ENCODE measurements around the gene HOXC12. TPM values are rescaled to one million over a fixed set of nuclear protein-coding genes. Genes with fewer than 3 reads are reported as not detected.

Gene HOXC12
- total RNA-seq, 4 donors from 2014 or later = 0.22 to 1.4 TPM; not detected in 2

DNA sequence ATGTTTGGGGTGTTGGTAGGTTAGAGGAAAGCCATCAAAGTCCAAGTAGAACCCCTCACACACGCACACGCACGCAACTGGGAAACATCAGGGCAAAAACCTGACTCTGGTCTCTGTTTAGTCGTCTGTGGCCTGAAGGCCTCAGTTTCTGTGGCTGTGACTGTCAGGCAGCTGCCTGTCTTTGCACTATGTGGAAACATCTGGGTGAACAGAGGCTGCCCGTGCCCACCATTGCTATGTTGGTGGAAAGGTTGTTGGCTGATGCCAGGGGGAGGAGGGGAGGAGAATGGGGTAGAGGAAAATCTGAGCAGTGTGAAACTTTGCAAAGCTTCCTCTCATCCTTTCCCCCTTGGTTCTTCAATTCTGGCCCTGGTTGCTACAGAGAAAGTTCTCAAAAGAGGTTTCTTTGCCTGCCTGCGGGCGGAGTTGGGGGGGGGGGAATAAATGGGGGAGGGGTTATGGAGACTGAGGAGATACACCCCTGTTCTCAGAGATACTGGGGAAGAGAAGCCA, 37.7 kb downstream of the HOXC12 start:
- DNase-seq (ENCODE audit: low spot score in 2 of 2) = no peak
- TF ChIP-seq CTCF (IDR thresholded peaks at IDR 0.05) (no peak), EP300 (IDR thresholded peaks at IDR 0.05) (no peak), POLR2A (IDR thresholded peaks at IDR 0.05) (no peak)
- Histone ChIP-seq H3K4me1 (peaks cover 0 to 55% (median 18%) of the 10 kb centered on the region in 4 donors), H3K36me3 (no peaks in the 10 kb centered on the region), H3K27me3 (peaks cover 0 to 93% of the 10 kb centered on the region in 2 donors), H3K4me3 (no peak overlapping the region), H3K9me3 (no peaks in the 10 kb centered on the region), H3K27ac (peak overlapping the region in 1 of 4 donors; percentile 5)
- WGBS, 2 donors = 63 to 75% methylated on average over 7 of the region's 7 CpGs

GRCh38 chr12:53993162-53994008, 38.7 kb downstream of the HOXC12 start:
- Histone ChIP-seq H3K36me3 (no peaks in the 10 kb centered on the region), H3K9me3 (no peaks in the 10 kb centered on the region), H3K4me1 (peaks cover 0 to 63% (median 18%) of the 10 kb centered on the region in 4 donors), H3K27ac (peak overlapping the region in 3 of 4 donors; percentile 86 to 99 (median 99)), H3K4me3 (peak overlapping the region in 2 of 4 donors; percentile 57 to 59), H3K27me3 (peaks cover 0 to 94% of the 10 kb centered on the region in 2 donors)
- TF ChIP-seq POLR2A (IDR thresholded peaks at IDR 0.05) = no peak
- TF ChIP-seq EP300 (IDR thresholded peaks at IDR 0.05) = no peak
- TF ChIP-seq CTCF (IDR thresholded peaks at IDR 0.05) = no peak
- 68 to 80% methylated on average over 18 of the region's 18 CpGs for WGBS, 2 donors
- DNase-seq (ENCODE audit: low spot score in 2 of 2) = no peak

DNA sequence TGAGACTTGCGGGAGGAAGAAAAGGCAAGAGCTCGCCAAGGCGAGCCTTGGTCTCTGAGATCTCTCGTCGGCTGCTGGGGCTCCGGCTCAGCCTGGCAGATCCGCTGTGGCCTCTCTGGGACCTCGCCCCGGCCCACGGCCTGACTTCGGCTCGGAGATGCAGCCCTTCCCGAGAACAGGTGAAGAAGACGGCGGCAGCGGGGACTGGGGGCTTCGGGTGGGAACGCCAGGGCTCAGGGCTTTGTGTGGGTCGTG, 39.2 kb downstream of the HOXC12 start:
- H3K9me3 ChIP-seq = no peaks in the 10 kb centered on the region
- H3K27ac ChIP-seq = peak overlapping the region; percentile 80 to 99 (median 92)
- no peak for DNase-seq (ENCODE audit: low spot score in 2 of 2)
- WGBS, 2 donors = 37 to 55% methylated on average over 14 to 19 of the region's 19 CpGs
- H3K4me3 ChIP-seq = peak overlapping the region; percentile 38 to 59 (median 55)
- peaks cover 0 to 93% of the 10 kb centered on the region in 2 donors for H3K27me3 ChIP-seq
- no peaks in the 10 kb centered on the region for H3K36me3 ChIP-seq
- peaks cover 0 to 63% (median 17%) of the 10 kb centered on the region in 4 donors for H3K4me1 ChIP-seq
- TF ChIP-seq EP300 (IDR thresholded peaks at IDR 0.05) = no peak
- no peak for TF ChIP-seq POLR2A (IDR thresholded peaks at IDR 0.05)
- no peak for TF ChIP-seq CTCF (IDR thresholded peaks at IDR 0.05)

DNA sequence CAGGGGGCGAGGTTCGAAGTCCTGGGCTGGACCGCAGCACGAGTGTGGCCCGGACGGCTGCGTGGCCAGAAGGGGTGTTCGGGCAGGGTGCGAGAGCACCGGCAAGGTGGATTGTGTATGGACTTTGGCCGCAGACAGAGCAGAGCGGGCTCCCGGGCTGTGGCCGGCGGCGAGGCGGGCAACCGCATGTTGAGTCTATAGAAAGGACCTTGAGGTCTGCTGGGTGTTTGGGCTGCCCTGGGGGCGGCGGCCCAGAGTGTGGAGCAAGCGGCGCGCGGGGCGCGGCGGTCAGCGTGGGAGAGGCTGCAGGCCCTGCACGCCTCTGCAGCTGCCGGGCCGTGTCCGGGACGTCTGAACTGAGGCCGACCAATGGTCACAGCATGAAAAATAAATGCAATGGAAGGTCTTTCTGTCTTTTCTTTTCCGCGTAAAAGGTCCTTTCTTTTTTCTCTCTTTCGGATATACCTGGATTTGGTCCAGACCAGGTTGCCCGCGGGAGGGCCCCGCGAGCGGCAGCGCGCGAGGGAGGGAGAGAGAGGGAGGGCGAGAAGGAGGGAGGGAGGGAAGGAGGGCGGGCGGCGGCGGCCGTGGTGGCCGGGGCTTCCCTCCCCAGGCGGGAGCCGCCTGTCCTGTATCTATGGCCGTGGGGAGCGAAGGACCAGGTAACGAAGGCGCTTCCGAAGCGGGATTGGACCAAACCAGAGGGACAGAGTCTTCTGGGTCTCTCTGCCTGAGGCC, 39.7 kb downstream of the HOXC12 start:
- no peaks in the 10 kb centered on the region for H3K36me3 ChIP-seq
- DNase-seq (ENCODE audit: low spot score in 2 of 2) = no peak
- H3K27ac ChIP-seq = peak overlapping the region; percentile 80 to 99 (median 92)
- TF ChIP-seq CTCF (IDR thresholded peaks at IDR 0.05) = no peak
- peak in 1 of 2 donors; percentile 18 for TF ChIP-seq EP300 (IDR thresholded peaks at IDR 0.05)
- TF ChIP-seq POLR2A (IDR thresholded peaks at IDR 0.05) = peak in 1 of 2 donors; percentile 9
- peaks cover 0 to 94% of the 10 kb centered on the region in 2 donors for H3K27me3 ChIP-seq
- H3K4me3 ChIP-seq = peak overlapping the region; percentile 38 to 59 (median 55)
- WGBS, 2 donors = 5 to 9% methylated on average over 45 to 60 of the region's 60 CpGs
- H3K4me1 ChIP-seq = peaks cover 0 to 63% (median 16%) of the 10 kb centered on the region in 4 donors
- H3K9me3 ChIP-seq = no peaks in the 10 kb centered on the region
